K562 (cell line): ENCODE data around the gene KIAA0513. TPM values are rescaled to one million over a fixed set of nuclear protein-coding genes. Genes with fewer than 3 reads are reported as not detected.

Experiments
- ATAC-seq: fragments of 200-7000 bp; cut with Tn5 transposase; 3 replicates; pipeline ENCODE4 v1.9.1; 2020; ENCODE audit warnings: moderate library complexity
- BruUV-seq: library from RNA; stranded (reverse); fragments of 400-500 nt; replicated peaks from 2 replicates; lab custom pipeline; 2021; lab: Mats Ljungman, UMichigan
- CTCF ChIA-PET: fragments of 300-600 bp; formaldehyde crosslinking; extraction: SDS; loops from one replicate; lab custom pipeline; 2021; ENCODE audit warnings: low intra/inter-chr PET ratio; lab: Yijun Ruan, JAX
- POLR2A ChIA-PET: fragments of 300-600, 350-650 bp; sonication (Branson Sonifier 250); formaldehyde crosslinking; extraction: SDS; loops from one replicate; lab custom pipeline; 2021; ENCODE audit warnings: antibody characterized with exemption, inconsistent platforms; lab: Yijun Ruan, JAX
- DNase-seq, 4 experiments: peaks; one replicate each; pipeline versions ENCODE4 v3.0.0 to v3.0.0-alpha.2; 2011 to 2018; ENCODE audit warnings: low spot score in 3 of 4, mixed read lengths in 3 of 4; ENCODE audit errors: extremely low read depth in 1 of 4
- FAIRE-seq: peaks from 2 replicates; lab custom pipeline; 2011; peaks lifted over from hg19 to GRCh38; lab: Jason Lieb, UNC
- H2AFZ ChIP-seq: 2 replicates; pipeline ENCODE4 v1.6.0; 2011; ENCODE audit warnings: low read depth, low read length, control low read depth, inconsistent platforms
- H3K27ac ChIP-seq: fragments of 200-600 bp; 3 replicates; pipeline ENCODE4 v1.8.0; 2011; ENCODE audit warnings: low read depth, mild to moderate bottlenecking, control low read depth, inconsistent platforms, low read length, moderate library complexity, mixed read lengths; ENCODE audit errors: extremely low read depth
- H3K27me3 ChIP-seq, 2 experiments: fragments of 300-600 bp in 1 of 2; 2 replicates in 1 of 2; 3 replicates in 1 of 2; pipeline versions ENCODE4 v1.6.0 to v1.8.0; 2011; ENCODE audit warnings: inconsistent platforms in 2 of 2, low read length in 2 of 2, mild to moderate bottlenecking in 1 of 2, mixed read lengths in 1 of 2, moderate library complexity in 1 of 2; ENCODE audit not compliant: control insufficient read depth in 2 of 2, insufficient read depth in 2 of 2
- H3K36me3 ChIP-seq: fragments of 300-600 bp; 3 replicates; pipeline ENCODE4 v1.8.0; 2011; ENCODE audit warnings: mild to moderate bottlenecking, low read length, inconsistent platforms; ENCODE audit not compliant: control insufficient read depth, insufficient read depth
- H3K4me1 ChIP-seq, 2 experiments: fragments of 200-600 bp in 1 of 2; replicated peaks in 1 of 2; 2 replicates in 1 of 2; 3 replicates in 1 of 2; pipeline versions ENCODE4 v1.5.1 to v1.8.0; 2011; ENCODE audit warnings: inconsistent platforms in 2 of 2, low read length in 2 of 2, mild to moderate bottlenecking in 1 of 2, mixed read lengths in 1 of 2, moderate library complexity in 1 of 2; ENCODE audit not compliant: control insufficient read depth in 2 of 2, insufficient read depth in 2 of 2
- H3K4me2 ChIP-seq: 2 replicates; pipeline ENCODE4 v1.6.1; 2011; ENCODE audit warnings: low read length, control low read depth, inconsistent platforms, mixed read lengths; ENCODE audit not compliant: insufficient read depth
- H3K4me3 ChIP-seq: fragments of 200-600 bp; sonication (generic), shearing (Covaris generic); 2 replicates; pipeline ENCODE4 v1.5.1; 2016; ENCODE audit warnings: control low read depth, inconsistent platforms
- H3K79me2 ChIP-seq: fragments of 200-600 bp; 3 replicates; pipeline ENCODE4 v1.8.0; 2011; ENCODE audit warnings: low read length, inconsistent platforms; ENCODE audit not compliant: control insufficient read depth, insufficient read depth
- H3K9ac ChIP-seq, 2 experiments: 2 replicates each; pipeline versions ENCODE4 v1.6.0 to v1.6.1; 2011; ENCODE audit warnings: low read depth in 2 of 2, low read length in 2 of 2, control low read depth in 1 of 2, inconsistent platforms in 1 of 2, mild to moderate bottlenecking in 1 of 2, mixed read lengths in 1 of 2; ENCODE audit not compliant: insufficient read depth in 1 of 2
- H3K9me1 ChIP-seq: one replicate; pipeline ENCODE4 v1.6.0; 2011; ENCODE audit warnings: inconsistent platforms, mild to moderate bottlenecking, low read length, moderate library complexity; ENCODE audit not compliant: control insufficient read depth, insufficient read depth
- H3K9me3 ChIP-seq: replicated peaks from 2 replicates; pipeline ENCODE4 v1.5.1; 2011; ENCODE audit warnings: low read depth, low read length, inconsistent platforms; ENCODE audit not compliant: control insufficient read depth, insufficient read depth
- H4K20me1 ChIP-seq: replicated peaks from 2 replicates; pipeline ENCODE4 v1.6.1; 2011; ENCODE audit warnings: low read length, inconsistent platforms, mixed read lengths; ENCODE audit not compliant: control insufficient read depth, insufficient read depth
- ARID2 ChIP-seq: fragments of 450-650 bp; IDR thresholded peaks from 2 replicates; pipeline ENCODE4 v1.6.1; 2017; ENCODE audit warnings: antibody characterized with exemption, mild to moderate bottlenecking
- BCL6 ChIP-seq: fragments of 250-450 bp; sonication (Bioruptor Pico); IDR thresholded peaks from 2 replicates; pipeline ENCODE4 v1.4.0; 2020
- CAMTA2 ChIP-seq: fragments of 250-450 bp; sonication (Bioruptor Pico); conservative IDR thresholded peaks from 2 replicates; pipeline ENCODE4 v1.5.1; 2022
- HNRNPH1 ChIP-seq: fragments of 200-400 bp; formaldehyde crosslinking; optimal IDR thresholded peaks from 2 replicates; pipeline ENCODE3; 2017; ENCODE audit warnings: low read depth, mild to moderate bottlenecking, low read length, moderate library complexity
- HNRNPUL1 ChIP-seq: fragments of 200-400 bp; formaldehyde crosslinking; IDR thresholded peaks from 2 replicates; pipeline ENCODE4 v1.6.1; 2017; ENCODE audit warnings: low read length
- IRF9 ChIP-seq: fragments of 450-650 bp; IDR thresholded peaks from 2 replicates; pipeline ENCODE4 v1.6.1; 2016; ENCODE audit warnings: missing biosample characterization, missing genetic modification characterization
- MEF2A ChIP-seq: IDR thresholded peaks from 2 replicates; pipeline ENCODE4 v1.6.1; 2011; ENCODE audit warnings: low read depth, mild to moderate bottlenecking, low read length, moderate library complexity; ENCODE audit not compliant: control insufficient read depth
- MLX ChIP-seq, 2 experiments: fragments of 450-650 bp in 1 of 2; sonication (generic) in 1 of 2; formaldehyde crosslinking; conservative IDR thresholded peaks; 2 replicates each; pipeline versions ENCODE4 v1.4.0 to v1.8.1; 2020 to 2022; ENCODE audit warnings: mild to moderate bottlenecking in 1 of 2, missing genetic modification reagents in 1 of 2
- NFE2L1 ChIP-seq: fragments of 450-650 bp; IDR thresholded peaks from 2 replicates; pipeline ENCODE4 v1.6.1; 2016; ENCODE audit warnings: missing genetic modification characterization, low read depth, mild to moderate bottlenecking, missing compliant biosample characterization, moderate library complexity, borderline replicate concordance
- SUPT5H ChIP-seq: fragments of 450-650 bp; IDR thresholded peaks from 2 replicates; pipeline ENCODE4 v1.6.1; 2016
- U2AF2 ChIP-seq: fragments of 200-400 bp; formaldehyde crosslinking; optimal IDR thresholded peaks from 2 replicates; pipeline ENCODE3; 2017; ENCODE audit warnings: low read depth, mild to moderate bottlenecking, low read length
- WHSC1 ChIP-seq: IDR thresholded peaks from one replicate; pipeline ENCODE4 v1.6.1; 2012; ENCODE audit warnings: low read length, control low read depth, inconsistent platforms
- ZNF431 ChIP-seq: sonication (generic); formaldehyde crosslinking; IDR thresholded peaks from 2 replicates; pipeline ENCODE4 v1.8.0; 2022; ENCODE audit warnings: mild to moderate bottlenecking, missing genetic modification reagents
- WGBS: fragments of 100-300 bp; shearing (Covaris generic); methylation state at CpG from one replicate; pipeline ENCODE4 v1.1.6; 2016; ENCODE audit warnings: low coverage, mixed read lengths; ENCODE audit not compliant: insufficient coverage; ENCODE audit errors: missing lambda C conversion rate; 5-methylcytosine and 5-hydroxymethylcytosine counted together
- in situ Hi-C: fragments of 300-500 bp; cut with MboI; formaldehyde crosslinking; loops from 4 replicates; pipeline ENCODE4 v1.15.0; 2018; ENCODE audit warnings: inconsistent platforms, mixed read lengths
- intact Hi-C: fragments of 100-400 bp; cut with micrococcal nuclease; formaldehyde crosslinking; loops from 2 replicates; pipeline ENCODE4 v1.14.2; 2022
- polyA plus RNA-seq, 8 experiments: library from polyadenylated mRNA; depleted of rRNA in 4 of 8; stranded (reverse) in 5 of 8; unstranded in 3 of 8; fragments of >200 nt; fragmentation: Nextera tagmentation in 2 of 8; fragmentation: Illumina TruSeq in 1 of 8; extraction: Ambion mirVana in 2 of 8; extraction: Trizol in 1 of 8; gene quantifications; 2 replicates each; pipeline versions ENCODE4 v1.2.1 to v1.2.3, GENCODE V29; 2011 to 2014; ENCODE audit warnings: inconsistent platforms in 1 of 8, missing spikeins in 1 of 8
- total RNA-seq, 7 experiments: library from RNA; depleted of rRNA in 6 of 7; stranded (reverse); fragments of >200 nt in 6 of 7; fragmentation: Illumina TruSeq in 2 of 7; extraction: Trizol in 2 of 7; gene quantifications; 2 replicates each; pipeline versions ENCODE4 v1.2.1 to v1.2.3, GENCODE V29; 2011 to 2021; ENCODE audit warnings: low replicate concordance in 1 of 7

Gene KIAA0513
- total and polyA plus RNA-seq, 9 of the 15 experiments (the other 6 are each of a cell fraction or from before 2014, with no cell fraction given) = 0.18 to 13.7 (median 10.2) TPM

GRCh38 chr16:85096921-85097320, 69.3 kb downstream of the KIAA0513 start (continued):
- TF ChIP-seq MLX (CRISPR knock-in tag; conservative IDR thresholded peaks at IDR 0.05) (no peak), ZNF431 (CRISPR knock-in tag) (no peak), BCL6 (CRISPR knock-in tag) (no peak), SUPT5H (no peak)
- TF ChIP-seq, all 486 proteins: peak for 0

GRCh38 chr16:85098565-85098964, 71.0 kb downstream of the KIAA0513 start:
- Histone ChIP-seq H3K4me3 (no peak overlapping the region), H3K9me1 (no peaks in the 10 kb centered on the region), H3K36me3 (no peaks in the 10 kb centered on the region), H3K4me2 (no peak overlapping the region), H3K9me3 (no peaks in the 10 kb centered on the region), H4K20me1 (peaks cover 10% of the 10 kb centered on the region; the same call in 1 of the 2 replicates), H3K9ac (no peak overlapping the region), H3K27me3 (peaks cover 45 to 48% of the 10 kb centered on the region in 2 experiments), H3K4me1 (peaks cover 0 to 7% of the 10 kb centered on the region in 2 experiments; a peak in 2 of 5 replicates), H3K79me2 (no peaks in the 10 kb centered on the region), H3K27ac (no peak overlapping the region), H2AFZ (no peak overlapping the region)
- 6% methylated on average over 10 of the region's 10 CpGs for WGBS
- in situ Hi-C loops (no loop called here), intact Hi-C loops (no loop called here)
- BruUV-seq = no TSS peak
- no peak for ATAC-seq
- ChIA-PET CTCF (no interaction called here), POLR2A (interaction anchor here (0.6 kb wide), 1 partner anchor 16 kb away, joined by 3 read pairs; no protein-coding TSS in a partner anchor)
- FAIRE-seq = no peak
- peak in 1 of 4 experiments; percentile 29 for DNase-seq
- TF ChIP-seq WHSC1 (no peak), HNRNPH1 (no peak), ARID2 (no peak), HNRNPUL1 (no peak), MEF2A (no peak), IRF9 (tag) (peak; percentile 84; the same call in 1 of the 2 replicates), CAMTA2 (CRISPR knock-in tag) (no peak), NFE2L1 (tag) (no peak), U2AF2 (no peak)
